ENCODE measurements around the gene ASIC4.

The ASIC4 gene

GRCh38 chr2:219469186-219469724 is 45.0 kb upstream of the ASIC4 start:
- DNase-seq (ENCODE audit: low read depth): peak; percentile 53
- no peak overlapping the region for H3K4me3 ChIP-seq (replicated peaks; ENCODE audit: low read depth, low read length)
- no peak for TF ChIP-seq CTCF (IDR thresholded peaks at IDR 0.05; ENCODE audit: low read length, missing control alignments)

DNA sequence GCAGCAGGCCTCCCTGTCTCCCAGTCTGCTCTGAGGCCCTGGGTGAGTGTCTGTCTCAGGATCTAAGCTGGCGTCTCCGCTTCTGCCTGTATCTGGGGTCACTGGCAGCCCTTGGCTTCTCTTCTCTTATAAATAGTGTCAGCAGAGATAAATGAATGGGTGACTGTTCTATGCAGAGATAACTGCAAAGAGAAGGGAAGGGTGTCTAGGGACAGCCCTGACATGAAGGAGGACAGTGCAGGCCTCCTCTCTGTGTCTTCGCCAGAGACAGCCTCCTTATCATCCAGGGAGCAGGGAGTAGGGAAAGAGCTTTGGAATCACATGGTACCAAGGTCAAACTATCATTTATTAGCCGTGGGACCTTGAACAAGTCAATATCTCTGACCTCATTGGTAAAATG is 43.9 kb upstream of the ASIC4 start:
- H3K4me3 ChIP-seq (replicated peaks; ENCODE audit: low read depth, low read length): no peak overlapping the region
- no peak for DNase-seq (ENCODE audit: low read depth)
- no peak for TF ChIP-seq CTCF (IDR thresholded peaks at IDR 0.05; ENCODE audit: low read length, missing control alignments)

DNA sequence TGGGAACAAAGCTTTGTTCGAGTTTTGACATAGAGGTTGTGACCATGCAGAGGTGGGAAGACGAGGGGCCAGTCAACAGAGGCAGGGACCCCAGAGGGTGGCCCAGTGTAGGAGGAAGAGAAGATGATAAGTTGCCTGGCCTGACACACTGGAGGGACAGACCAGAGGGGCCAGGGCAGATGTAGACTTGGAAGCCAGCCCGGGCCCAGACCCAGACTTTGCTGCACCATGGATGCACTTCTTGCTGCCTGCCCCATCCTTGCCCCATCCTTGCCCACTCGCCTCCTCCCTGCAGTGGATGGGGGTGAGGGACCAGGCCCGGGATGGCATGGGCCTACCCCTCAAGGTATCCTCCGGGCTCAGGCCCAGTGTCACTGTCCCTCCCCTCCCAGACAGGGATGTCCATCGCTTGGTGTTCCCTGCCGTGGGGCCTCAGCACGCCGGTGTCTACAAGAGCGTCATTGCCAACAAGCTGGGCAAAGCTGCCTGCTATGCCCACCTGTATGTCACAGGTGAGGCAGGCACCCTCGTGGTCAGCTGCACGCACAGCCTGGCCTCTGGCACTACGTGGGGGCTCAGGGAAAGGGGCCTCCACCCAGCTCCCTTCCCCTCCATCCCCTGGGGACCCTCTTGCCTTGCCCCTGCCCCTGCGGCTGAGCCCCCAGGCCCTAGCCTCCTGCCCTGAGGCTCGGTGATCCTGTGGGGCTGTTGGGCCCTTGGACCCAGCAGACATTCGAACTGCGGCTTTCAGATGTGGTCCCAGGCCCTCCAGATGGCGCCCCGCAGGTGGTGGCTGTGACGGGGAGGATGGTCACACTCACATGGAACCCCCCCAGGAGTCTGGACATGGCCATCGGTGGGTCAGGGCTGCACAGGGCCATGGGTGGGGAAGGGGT is 42.6 kb upstream of the ASIC4 start:
- DNase-seq (ENCODE audit: low read depth): no peak
- H3K4me3 ChIP-seq (replicated peaks; ENCODE audit: low read depth, low read length): no peak overlapping the region
- TF ChIP-seq CTCF (IDR thresholded peaks at IDR 0.05; ENCODE audit: low read length, missing control alignments): no peak

GRCh38 chr2:219472629-219473187 is 41.6 kb upstream of the ASIC4 start:
- no peak for TF ChIP-seq CTCF (IDR thresholded peaks at IDR 0.05; ENCODE audit: low read length, missing control alignments)
- DNase-seq (ENCODE audit: low read depth): no peak
- H3K4me3 ChIP-seq (replicated peaks; ENCODE audit: low read depth, low read length): no peak overlapping the region

DNA sequence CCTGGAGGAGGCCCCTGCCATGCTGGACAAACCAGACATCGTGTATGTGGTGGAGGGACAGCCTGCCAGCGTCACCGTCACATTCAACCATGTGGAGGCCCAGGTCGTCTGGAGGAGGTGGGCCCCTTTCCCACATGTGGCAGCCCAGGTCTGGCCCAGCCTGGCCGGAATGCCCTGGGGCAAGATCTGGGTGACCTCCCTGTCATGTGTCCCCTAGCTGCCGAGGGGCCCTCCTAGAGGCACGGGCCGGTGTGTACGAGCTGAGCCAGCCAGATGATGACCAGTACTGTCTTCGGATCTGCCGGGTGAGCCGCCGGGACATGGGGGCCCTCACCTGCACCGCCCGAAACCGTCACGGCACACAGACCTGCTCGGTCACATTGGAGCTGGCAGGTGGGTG is 40.8 kb upstream of the ASIC4 start:
- H3K4me3 ChIP-seq (replicated peaks; ENCODE audit: low read depth, low read length): no peak overlapping the region
- no peak for TF ChIP-seq CTCF (IDR thresholded peaks at IDR 0.05; ENCODE audit: low read length, missing control alignments)
- DNase-seq (ENCODE audit: low read depth): no peak

- no peak overlapping the region for H3K4me3 ChIP-seq (replicated peaks; ENCODE audit: low read depth, low read length)
- no peak for TF ChIP-seq CTCF (IDR thresholded peaks at IDR 0.05; ENCODE audit: low read length, missing control alignments)
- DNase-seq (ENCODE audit: low read depth): no peak
Observed at GRCh38 chr2:219474285-219475060, 39.8 kb upstream of the ASIC4 start.

All from fibroblast of pulmonary artery (primary cell).